SK-N-SH (cell line): ENCODE data around the gene HOXA2.

Experiments used
- CHD2 ChIP-seq: fragments of 150-350 bp; IDR thresholded peaks from 2 replicates; pipeline ENCODE4 v1.6.1; 2018; ENCODE audit warnings: low read length; ENCODE audit not compliant: partially characterized antibody
- CTCF ChIP-seq: fragments of 200-600 bp; sonication (generic); IDR thresholded peaks from 2 replicates; pipeline ENCODE4 v1.6.1; 2017; ENCODE audit warnings: antibody characterized with exemption, mild to moderate bottlenecking, moderate library complexity
- EP300 ChIP-seq, 2 experiments: IDR thresholded peaks; 2 replicates each; pipeline versions ENCODE4 v1.4.0 to v1.6.1; 2012; ENCODE audit warnings: borderline replicate concordance in 1 of 2, low read depth in 1 of 2, low read length in 1 of 2
- GABPA ChIP-seq: IDR thresholded peaks from 2 replicates; pipeline ENCODE4 v1.4.0; 2012; ENCODE audit warnings: low read depth, mild to moderate bottlenecking
- MAX ChIP-seq: IDR thresholded peaks from 2 replicates; pipeline ENCODE4 v1.4.0; 2012; ENCODE audit warnings: low read depth
- POLR2AphosphoS5 ChIP-seq: IDR thresholded peaks from 2 replicates; pipeline ENCODE4 v1.6.1; 2012; ENCODE audit warnings: low read depth, low read length
- SIN3A ChIP-seq: IDR thresholded peaks from 2 replicates; pipeline ENCODE4 v1.6.1; 2012; ENCODE audit warnings: low read depth, mild to moderate bottlenecking, low read length, moderate library complexity, borderline replicate concordance
- USF1 ChIP-seq: IDR thresholded peaks from 2 replicates; pipeline ENCODE4 v1.4.0; 2012; ENCODE audit warnings: low read depth, borderline replicate concordance

GRCh38 chr7:27078616-27079233 lies 23.8 kb downstream of the HOXA2 start:
- TF ChIP-seq CTCF (no peak), EP300 (IDR thresholded peaks at IDR 0.05; ENCODE audit: borderline replicate concordance in 1 of 2, low read depth in 1 of 2, low read length in 1 of 2) (no peak), MAX (no peak), POLR2AphosphoS5 (no peak), GABPA (no peak), SIN3A (no peak), USF1 (no peak), CHD2 (no peak)
